ENCODE measurements around the gene HRAS. TPM values are rescaled to one million over a fixed set of nuclear protein-coding genes. Genes with fewer than 3 reads are reported as not detected.

HRAS gene
- polyA plus RNA-seq, 3 donors from 2014 or later, result 16.7 to 26.8 (median 18.6) TPM

DNA sequence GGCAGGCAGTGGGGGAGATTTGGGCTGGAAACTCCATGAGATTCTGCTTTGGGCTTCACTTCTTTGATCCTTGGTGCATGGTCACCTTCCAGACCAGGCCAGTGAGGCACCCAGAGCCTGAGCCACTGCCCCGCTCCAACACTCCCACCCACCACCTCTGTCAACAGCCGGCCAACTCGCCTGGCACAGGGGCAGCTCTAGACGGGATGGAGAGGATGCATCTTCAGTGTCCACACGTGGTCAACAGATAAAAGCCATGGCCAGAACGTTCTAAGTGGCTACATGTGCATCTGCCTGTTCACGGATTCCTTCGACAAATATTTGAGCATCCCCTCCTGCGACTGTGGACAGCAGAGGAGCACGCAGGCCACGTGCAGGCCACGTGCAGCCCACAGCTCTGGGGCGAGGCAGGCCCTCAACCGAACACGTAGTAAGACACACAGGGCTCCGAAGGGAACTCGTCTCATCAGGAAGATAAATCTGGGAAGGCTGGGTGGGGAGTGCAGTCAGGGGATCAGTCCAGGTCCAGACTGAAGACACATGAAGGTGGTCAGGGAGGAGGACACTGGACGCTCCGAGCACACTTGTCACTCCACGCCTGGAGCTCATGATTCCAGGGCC lies 3.2 kb upstream of the HRAS start:
- peak overlapping the region in 2 of 5 donors; percentile 21 to 64 for H3K4me3 Mint-ChIP-seq
- DNase-seq, result no peak
- H3K27ac Mint-ChIP-seq, result peak overlapping the region in 4 of 6 donors; percentile 21 to 83 (median 36)
- no peaks in the 10 kb centered on the region for H3K9me3 Mint-ChIP-seq
- H3K4me1 Mint-ChIP-seq, result peaks cover 6 to 18% of the 10 kb centered on the region in 2 donors
- H3K27me3 Mint-ChIP-seq (ENCODE audit: low read depth in 3 of 3), result peaks cover 4 to 8% (median 5%) of the 10 kb centered on the region in 3 donors
- no peaks in the 10 kb centered on the region for H3K36me3 Mint-ChIP-seq

DNA sequence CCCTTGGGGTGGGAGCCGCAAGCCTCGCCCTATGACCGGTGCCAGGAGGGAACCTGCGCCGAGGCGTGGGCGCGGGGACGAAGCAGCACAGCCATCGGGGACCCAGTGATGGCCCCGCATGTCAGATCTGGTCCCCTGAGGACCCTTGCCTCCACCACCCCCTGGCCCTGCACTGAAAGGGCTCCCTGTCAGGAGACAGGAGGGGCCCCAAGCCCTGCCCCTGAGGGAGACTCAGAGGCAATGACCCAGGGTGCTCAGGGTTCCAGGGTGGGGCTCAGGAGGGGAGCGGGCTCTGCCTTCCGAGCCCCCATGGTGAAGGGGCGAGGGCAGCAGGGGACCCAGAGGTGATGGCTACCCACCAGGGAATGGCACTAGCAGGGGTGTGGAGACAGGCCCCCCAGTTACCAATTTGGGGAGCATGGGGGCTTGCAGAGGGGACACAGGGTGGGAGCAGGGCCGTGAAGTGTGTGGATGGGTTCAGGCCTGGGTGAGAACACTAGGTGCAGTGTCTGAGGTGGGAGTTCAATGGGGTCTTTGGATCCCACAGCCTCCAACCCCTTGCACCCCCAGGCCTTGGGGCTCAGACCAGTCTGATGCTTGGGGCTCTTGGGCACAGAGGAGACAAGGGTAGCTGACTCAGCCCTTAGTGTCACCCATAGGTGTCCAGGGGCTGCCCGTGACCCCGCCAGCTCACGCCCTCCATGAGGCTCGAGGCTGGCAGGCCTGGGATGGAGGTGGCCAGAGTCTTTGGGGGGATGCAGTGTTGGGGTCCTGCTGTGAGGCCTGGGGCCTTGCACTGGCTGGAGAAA lies 2.5 kb upstream of the HRAS start:
- peaks cover 6 to 18% of the 10 kb centered on the region in 2 donors for H3K4me1 Mint-ChIP-seq
- H3K27me3 Mint-ChIP-seq (ENCODE audit: low read depth in 3 of 3), result peaks cover 4 to 8% (median 5%) of the 10 kb centered on the region in 3 donors
- H3K27ac Mint-ChIP-seq, result peak overlapping the region; percentile 23 to 83 (median 55)
- H3K9me3 Mint-ChIP-seq, result no peaks in the 10 kb centered on the region
- no peak for DNase-seq
- peak overlapping the region; percentile 59 to 73 (median 61) for H3K4me3 Mint-ChIP-seq
- no peaks in the 10 kb centered on the region for H3K36me3 Mint-ChIP-seq

DNA sequence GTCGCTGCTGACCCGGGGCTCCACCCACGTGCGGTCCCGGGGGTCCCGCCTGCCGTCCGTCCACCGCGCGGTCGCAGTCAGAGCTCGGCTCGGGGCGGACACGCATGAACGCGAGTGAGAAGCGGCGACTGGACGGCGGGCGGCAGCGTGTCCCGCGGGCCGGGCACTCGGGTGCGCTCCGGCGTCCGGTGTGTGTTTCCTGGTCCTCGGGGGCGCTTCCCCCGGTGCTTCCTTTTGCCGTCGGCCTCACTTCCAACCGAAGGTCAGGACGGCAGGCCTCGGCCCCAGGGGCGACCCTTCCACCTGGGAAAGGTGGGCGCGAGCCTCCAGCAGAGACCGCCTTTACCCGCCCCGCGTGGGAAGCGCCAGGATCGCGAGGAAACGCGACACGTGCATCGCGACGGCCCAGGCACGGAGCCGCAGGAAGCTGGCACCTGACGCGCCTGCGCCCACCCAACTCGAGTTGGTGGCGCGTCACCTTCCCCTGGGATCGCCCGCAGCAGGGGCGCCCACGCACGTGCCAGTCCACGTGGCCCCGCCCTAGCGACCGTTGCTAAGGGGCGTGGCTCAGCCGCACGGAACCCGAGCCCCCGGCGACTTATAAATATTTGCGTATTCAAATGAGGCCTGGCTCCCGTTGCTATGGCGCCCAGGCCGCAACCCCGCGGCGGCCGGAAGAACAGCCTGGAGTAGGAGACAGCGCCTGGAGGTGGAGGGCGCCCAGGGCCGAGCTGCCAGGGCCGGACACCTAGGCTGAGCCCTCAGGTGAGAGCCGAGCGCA lies 1.7 kb upstream of the HRAS start, which contains the start of gene LRRC56:
Gene LRRC56, plus strand, starts transcription at position 687 of the 781 bp plus-strand sequence. CDS start 3,158 bp downstream, outside the sequence.
- peak; percentile 87 to 90 (median 89) for DNase-seq
- peak within 1 kb of the TSS; percentile 91 to 96 (median 94) for H3K27ac Mint-ChIP-seq
- peaks cover 6 to 18% of the 10 kb centered on the region in 2 donors for H3K4me1 Mint-ChIP-seq
- peaks cover 4 to 8% (median 5%) of the 10 kb centered on the region in 3 donors for H3K27me3 Mint-ChIP-seq (ENCODE audit: low read depth in 3 of 3)
- H3K36me3 Mint-ChIP-seq, result no peaks in the 10 kb centered on the region
- no peaks in the 10 kb centered on the region for H3K9me3 Mint-ChIP-seq
- H3K4me3 Mint-ChIP-seq, result peak within 1 kb of the TSS; percentile 86 to 95 (median 92)

DNA sequence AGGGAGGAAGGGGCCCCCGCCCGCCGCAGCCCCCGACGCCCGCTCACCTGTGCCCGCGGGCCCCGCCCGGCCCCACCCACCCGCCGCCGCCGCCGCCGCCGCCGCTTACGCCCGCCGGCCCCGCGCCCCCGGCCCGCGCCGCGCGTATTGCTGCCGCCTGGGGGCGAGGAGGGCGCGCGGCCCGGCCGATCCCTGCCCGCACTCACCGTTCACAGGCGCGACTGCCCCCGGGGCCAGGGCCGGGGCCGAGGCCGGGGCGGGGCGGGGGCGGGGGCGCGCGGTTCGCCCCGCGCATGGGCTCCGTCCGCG lies 212 bp downstream of the HRAS start:
- Mint-ChIP-seq H3K9me3 (no peaks in the 10 kb centered on the region), H3K4me3 (peak overlapping the region in 1 of 5 donors; percentile 12), H3K36me3 (no peaks in the 10 kb centered on the region), H3K27me3 (ENCODE audit: low read depth in 3 of 3) (peaks cover 4 to 8% (median 5%) of the 10 kb centered on the region in 3 donors), H3K4me1 (peaks cover 6 to 20% of the 10 kb centered on the region in 2 donors), H3K27ac (no peak overlapping the region)
- DNase-seq, result no peak

DNA sequence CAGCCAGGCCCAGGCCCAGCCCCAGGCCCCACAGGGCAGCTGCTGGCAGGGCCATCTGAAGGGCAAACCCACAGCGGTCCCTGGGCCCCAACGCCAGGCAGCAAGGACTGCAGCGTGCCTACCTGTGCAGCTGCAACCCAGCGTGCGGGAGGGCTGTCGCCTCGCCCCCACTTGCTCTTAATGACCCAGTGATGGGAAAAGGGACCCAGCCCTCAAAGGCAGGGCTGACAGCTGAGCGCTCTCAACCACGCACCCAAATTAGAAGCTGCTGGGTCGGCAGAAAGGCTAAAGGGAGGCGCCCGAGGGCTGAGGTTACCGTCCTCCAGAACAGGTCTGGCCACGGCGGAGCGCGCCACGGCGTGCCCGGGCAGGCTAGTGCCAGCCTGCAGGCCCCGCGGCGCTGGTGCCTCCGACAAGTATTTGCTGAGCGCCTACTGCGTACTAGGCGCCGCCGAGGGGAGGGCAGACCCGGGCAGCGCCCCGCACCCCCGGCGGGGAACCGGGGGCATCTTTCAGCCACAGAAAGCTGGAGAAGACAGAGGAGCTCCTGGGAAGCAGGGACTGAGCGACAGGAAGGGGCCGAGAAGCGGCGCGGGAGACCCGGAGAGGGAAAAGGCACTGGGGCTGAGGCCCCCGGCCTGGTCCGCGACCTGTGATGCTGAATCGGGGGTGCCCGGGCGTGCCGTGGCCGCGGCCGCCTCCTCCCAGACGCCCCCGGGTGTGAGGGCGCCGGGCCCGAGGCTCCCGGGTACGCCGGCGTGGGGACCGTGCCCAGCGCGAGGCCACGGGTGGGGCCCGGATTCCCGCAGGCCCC lies 773 bp downstream of the HRAS start:
- peaks cover 4 to 8% (median 5%) of the 10 kb centered on the region in 3 donors for H3K27me3 Mint-ChIP-seq (ENCODE audit: low read depth in 3 of 3)

DNA sequence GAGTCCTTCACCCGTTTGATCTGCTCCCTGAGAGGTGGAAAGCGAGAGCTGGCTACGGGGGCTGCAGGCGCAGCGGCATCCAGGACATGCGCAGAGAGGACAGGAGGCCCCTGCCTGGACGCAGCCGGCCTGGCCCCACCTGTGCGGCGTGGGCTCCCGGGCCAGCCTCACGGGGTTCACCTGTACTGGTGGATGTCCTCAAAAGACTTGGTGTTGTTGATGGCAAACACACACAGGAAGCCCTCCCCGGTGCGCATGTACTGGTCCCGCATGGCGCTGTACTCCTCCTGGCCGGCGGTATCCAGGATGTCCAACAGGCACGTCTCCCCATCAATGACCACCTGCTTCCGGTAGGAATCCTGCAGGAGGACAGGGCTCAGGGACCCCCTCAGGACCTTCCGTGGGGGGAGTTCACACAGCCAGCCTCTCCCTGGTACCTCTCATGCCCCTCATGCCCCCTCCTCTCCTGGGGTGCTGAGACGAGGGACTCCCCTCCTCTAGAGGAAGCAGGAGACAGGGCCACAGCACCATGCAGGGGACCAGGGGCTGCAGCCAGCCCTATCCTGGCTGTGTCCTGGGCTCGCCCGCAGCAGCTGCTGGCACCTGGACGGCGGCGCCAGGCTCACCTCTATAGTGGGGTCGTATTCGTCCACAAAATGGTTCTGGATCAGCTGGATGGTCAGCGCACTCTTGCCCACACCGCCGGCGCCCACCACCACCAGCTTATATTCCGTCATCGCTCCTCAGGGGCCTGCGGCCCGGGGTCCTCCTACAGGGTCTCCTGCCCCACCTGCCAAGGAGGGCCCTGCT lies 1.6 kb downstream of the HRAS start:
- Mint-ChIP-seq H3K9me3 (no peaks in the 10 kb centered on the region), H3K27me3 (ENCODE audit: low read depth in 3 of 3) (peaks cover 4 to 8% (median 5%) of the 10 kb centered on the region in 3 donors), H3K4me1 (peaks cover 6 to 20% of the 10 kb centered on the region in 2 donors), H3K27ac (no peak overlapping the region), H3K4me3 (peak overlapping the region in 2 of 5 donors; percentile 35 to 42), H3K36me3 (no peaks in the 10 kb centered on the region)
- DNase-seq, result no peak

More for the DNA sequence above, 773 bp downstream of the HRAS start:
- Mint-ChIP-seq H3K9me3 (no peaks in the 10 kb centered on the region), H3K36me3 (no peaks in the 10 kb centered on the region), H3K27ac (no peak overlapping the region), H3K4me1 (peaks cover 6 to 20% of the 10 kb centered on the region in 2 donors), H3K4me3 (peak overlapping the region; percentile 30 to 63 (median 55))
- peak in 2 of 3 donors; percentile 18 to 32 for DNase-seq

DNA sequence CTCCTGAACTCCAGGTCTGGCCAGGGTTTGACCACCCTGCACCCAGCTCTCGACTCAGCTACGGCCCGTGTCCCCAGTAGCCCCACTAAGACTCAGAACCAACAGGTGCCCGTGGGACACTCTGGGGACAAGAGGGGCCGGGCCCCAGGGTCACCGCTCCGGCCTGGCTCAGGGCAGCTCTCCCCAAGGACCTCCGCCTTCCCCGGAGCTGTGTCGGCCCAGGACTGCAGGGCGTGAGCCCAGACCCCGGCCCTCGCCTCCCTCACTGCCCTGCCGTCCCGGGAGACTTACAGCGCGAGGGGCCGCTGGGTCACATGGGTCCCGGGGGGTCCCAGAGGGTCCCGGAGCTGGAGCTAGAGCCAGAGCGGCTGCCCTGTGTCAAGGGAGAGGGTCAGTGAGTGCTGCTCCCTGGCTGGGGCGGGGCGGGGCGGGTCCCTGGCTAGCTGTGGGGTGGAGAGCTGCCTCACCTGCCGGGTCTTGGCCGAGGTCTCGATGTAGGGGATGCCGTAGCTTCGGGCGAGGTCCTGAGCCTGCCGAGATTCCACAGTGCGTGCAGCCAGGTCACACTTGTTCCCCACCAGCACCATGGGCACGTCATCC lies 2.3 kb downstream of the HRAS start:
- Mint-ChIP-seq H3K4me1 (peaks cover 6 to 15% of the 10 kb centered on the region in 2 donors), H3K27ac (no peak overlapping the region), H3K27me3 (ENCODE audit: low read depth in 3 of 3) (peaks cover 3 to 8% (median 5%) of the 10 kb centered on the region in 3 donors), H3K4me3 (peak overlapping the region in 1 of 5 donors; percentile 35), H3K36me3 (no peaks in the 10 kb centered on the region), H3K9me3 (no peaks in the 10 kb centered on the region)
- no peak for DNase-seq

DNA sequence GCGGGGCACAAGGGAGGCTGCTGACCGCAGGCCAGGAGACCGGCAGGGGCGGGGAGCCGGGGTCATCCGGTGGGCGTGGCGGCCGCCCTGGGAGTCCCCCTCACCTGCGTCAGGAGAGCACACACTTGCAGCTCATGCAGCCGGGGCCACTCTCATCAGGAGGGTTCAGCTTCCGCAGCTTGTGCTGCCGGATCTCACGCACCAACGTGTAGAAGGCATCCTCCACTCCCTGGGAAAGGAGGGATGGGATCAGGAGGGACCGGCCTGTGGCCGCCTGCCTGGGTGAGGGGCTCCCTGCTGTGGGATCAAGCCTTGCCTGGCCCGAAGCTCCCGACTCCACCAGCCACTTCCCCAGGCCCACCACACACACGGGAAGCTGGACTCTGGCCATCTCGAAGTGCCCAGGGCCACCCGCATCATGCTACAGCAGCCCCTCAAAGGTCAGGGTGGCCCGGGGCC lies 2.8 kb downstream of the HRAS start:
- no peaks in the 10 kb centered on the region for H3K36me3 Mint-ChIP-seq
- peaks cover 6 to 10% of the 10 kb centered on the region in 2 donors for H3K4me1 Mint-ChIP-seq
- H3K9me3 Mint-ChIP-seq, result no peaks in the 10 kb centered on the region
- H3K27me3 Mint-ChIP-seq (ENCODE audit: low read depth in 3 of 3), result peaks cover 3 to 8% (median 5%) of the 10 kb centered on the region in 3 donors
- no peak overlapping the region for H3K27ac Mint-ChIP-seq
- no peak for DNase-seq
- H3K4me3 Mint-ChIP-seq, result no peak overlapping the region

DNA sequence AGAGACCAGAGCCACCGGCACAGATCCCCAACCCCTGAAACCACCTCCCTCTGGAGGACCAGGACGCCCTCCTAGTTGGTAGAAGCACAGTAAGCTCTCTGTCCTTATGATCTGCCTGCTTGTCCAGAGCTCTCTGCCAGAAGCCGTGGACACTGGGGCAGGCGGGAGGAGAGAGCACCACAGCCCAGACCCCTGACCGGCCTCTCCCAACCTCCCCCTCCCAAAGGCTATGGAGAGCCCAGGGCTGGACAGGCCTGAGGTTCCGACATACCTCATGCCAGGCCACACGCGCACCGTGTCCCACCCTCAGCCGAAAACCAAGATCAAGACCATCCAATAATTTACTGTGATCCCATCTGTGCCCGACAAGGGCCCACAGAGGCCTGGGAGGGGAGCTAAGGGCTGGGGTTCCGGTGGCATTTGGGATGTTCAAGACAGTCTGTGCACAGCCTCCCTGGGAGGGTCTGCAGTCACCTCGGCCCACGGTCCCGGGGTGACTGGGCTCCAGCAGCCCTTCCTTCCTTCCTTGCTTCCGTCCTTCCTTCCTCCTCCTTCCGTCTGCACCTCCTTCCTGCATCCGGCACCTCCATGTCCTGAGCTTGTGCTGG lies 3.4 kb downstream of the HRAS start:
- H3K27ac Mint-ChIP-seq, result peak overlapping the region in 1 of 6 donors; percentile 48
- no peaks in the 10 kb centered on the region for H3K9me3 Mint-ChIP-seq
- peaks cover 6 to 7% of the 10 kb centered on the region in 2 donors for H3K4me1 Mint-ChIP-seq
- DNase-seq, result no peak
- peak overlapping the region in 2 of 5 donors; percentile 17 to 21 for H3K4me3 Mint-ChIP-seq
- peaks cover 0 to 5% (median 2%) of the 10 kb centered on the region in 3 donors for H3K27me3 Mint-ChIP-seq (ENCODE audit: low read depth in 3 of 3)
- no peaks in the 10 kb centered on the region for H3K36me3 Mint-ChIP-seq

DNA sequence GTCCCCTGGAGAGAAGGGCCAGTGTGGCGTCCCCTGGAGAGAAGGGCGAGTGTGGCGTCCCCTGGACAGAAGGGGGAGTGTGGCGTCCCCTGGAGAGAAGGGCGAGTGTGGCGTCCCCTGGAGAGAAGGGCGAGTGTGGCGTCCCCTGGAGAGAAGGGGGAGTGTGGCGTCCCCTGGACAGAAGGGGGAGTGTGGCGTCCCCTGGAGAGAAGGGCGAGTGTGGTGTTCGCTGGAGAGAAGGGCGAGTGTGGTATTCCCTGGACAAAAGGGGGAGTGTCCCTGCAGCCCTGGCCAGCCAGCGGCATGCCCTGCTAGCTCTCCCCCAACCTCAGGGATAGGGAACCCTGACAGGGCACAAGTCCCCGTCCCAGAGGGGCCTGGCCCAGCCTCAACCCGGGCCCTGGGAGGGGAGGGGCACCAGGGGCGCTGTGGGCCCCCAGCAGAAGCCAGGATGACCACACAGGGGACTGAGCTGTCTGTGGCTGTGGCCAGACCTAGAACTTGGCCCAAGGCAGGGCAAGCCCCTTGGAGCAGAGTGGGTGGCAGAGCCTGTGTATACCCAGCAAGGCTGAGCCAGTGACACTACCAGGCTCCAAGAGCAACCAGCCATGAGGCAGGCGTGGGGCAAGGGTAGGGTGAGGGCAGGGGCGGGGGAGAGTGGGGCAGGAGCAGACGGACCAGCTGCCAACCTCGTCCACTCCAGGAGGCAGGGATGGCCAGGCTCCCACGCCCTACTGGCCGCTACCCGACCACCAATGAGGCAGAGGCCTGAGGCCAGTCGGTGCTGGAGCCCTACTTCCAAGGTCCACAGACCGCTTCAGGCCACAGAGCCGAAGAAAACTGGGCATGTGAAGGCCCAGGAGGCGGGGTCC lies 4.2 kb downstream of the HRAS start:
- H3K27ac Mint-ChIP-seq, result no peak overlapping the region

More for the DNA sequence above, 4.2 kb downstream of the HRAS start:
- DNase-seq, result no peak
- Mint-ChIP-seq H3K4me1 (peaks cover 3 to 4% of the 10 kb centered on the region in 2 donors), H3K27me3 (ENCODE audit: low read depth in 3 of 3) (peaks cover 0 to 2% (median 0%) of the 10 kb centered on the region in 3 donors), H3K36me3 (no peaks in the 10 kb centered on the region), H3K9me3 (no peaks in the 10 kb centered on the region), H3K4me3 (peak overlapping the region in 1 of 5 donors; percentile 21)
